HG03460 (cell line): ENCODE results near the gene PURB.
"Not testable (repeated sequence)": the region's sequence is repeated elsewhere in the genome, so short reads cannot be mapped to it uniquely, and the experiment has no call there.

Experiments
- ATAC-seq: cut with Tn5 transposase; IDR thresholded peaks from one replicate; pipeline ENCODE4 v1.9.1; 2021; ENCODE audit not compliant: unreplicated experiment

PURB gene

DNA sequence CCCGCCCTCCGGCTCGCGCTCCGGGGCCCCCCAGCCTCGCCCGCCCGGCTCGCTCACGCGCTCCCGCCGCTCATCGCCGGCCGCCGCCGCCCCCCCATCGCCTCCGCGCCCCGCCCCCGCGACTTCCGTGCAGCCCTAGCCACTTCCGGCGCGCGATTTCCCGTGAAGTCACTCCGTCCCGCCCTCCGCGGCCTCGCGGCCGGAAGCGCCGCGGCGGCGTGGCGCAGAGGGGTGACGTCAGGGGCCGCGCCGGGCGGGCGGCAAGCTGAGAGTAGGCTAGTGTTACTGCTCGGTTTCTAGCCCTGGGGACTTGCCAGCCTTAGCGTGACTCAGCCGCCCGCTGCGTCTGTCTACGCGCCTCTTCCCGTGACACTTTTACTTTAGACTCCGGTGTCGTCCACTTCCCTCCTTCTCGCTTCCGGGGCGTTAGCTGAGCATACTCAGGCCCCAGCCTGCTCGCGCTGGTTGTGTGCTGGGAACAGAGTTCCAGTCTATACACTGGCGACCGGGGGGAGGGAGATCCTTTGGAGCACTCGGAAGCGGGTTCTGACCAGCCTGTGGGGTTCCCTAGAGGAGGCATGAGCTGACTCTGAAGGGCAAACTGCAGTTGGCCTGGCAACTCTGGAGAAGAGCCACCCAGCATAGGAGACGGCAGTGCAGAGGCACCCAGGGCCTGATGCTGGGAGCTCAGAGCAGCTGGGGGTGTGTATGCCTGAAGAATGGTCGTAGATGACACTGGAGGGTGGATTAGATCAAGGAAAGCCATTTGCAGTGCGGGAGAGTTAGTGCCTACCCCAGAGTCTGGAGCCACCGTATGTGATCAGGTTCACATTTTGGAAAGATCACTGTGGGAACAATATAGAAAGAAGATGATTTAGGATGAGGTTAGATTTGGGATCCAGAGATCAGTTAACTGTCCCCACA lies at the start of gene PURB:
Gene PURB, minus strand, starts transcription at position 137 of the 924 bp plus-strand sequence. CDS start 182 bp downstream, outside the sequence.
- peak; percentile 85 for ATAC-seq

DNA sequence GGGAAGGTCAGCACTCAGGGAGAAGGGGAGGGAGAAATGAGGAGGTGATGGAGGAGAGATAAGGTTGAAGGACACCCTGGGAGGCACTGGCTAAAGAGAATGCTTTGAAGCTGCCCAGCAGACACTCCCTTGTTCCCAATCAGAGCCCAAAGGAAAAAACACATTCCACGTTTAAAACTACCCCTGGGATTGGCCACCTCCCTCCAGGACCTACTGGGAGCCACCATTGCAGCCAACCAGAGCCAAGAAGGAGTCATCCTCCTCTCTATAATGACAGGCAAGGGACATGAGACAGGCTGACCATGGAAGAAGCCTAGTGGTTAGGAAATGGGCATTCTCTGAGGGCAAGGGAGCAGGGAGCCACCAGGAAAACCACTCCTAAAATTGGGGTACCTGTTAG lies 49.7 kb upstream of the PURB start:
- no peak for ATAC-seq

DNA sequence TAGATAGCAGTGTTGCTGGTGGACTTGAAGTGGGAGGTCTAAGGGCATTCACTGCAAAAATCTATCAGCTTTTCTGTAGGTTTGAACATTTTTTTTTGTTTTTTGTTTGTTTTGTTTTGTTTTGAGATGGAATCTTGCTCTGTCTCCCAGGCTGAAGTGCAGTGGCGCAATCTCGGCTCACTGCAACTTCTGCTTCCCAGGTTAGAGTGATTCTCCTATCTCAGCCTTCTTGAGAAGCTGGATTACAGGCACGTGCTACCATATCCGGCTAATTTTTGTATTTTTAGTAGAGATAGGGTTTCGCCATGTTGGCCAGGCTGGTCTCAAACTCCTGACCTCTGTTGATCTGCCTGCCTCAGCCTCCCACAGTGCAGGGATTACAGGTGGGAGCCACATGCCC lies 49.2 kb upstream of the PURB start:
- ATAC-seq, result not testable (repeated sequence)

DNA sequence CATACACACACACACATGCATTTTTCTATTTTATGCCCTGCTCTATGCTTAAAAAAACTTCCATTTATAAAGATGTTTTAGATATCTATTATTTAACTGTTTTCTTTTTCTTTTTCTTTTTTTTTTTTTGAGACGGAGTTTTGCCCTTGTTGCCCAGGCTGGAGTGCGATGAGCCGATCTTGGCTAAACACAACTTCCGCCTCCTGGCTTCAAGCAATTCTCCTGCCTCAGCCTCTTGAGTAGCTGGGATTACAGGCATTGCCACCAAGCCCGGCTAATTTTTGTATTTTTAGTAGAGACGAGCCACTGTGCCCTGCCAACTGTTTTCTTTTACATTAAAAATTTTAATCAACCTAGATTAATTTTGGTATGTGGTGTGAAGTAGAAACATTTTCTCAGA lies 45.6 kb upstream of the PURB start:
- ATAC-seq, result no peak

DNA sequence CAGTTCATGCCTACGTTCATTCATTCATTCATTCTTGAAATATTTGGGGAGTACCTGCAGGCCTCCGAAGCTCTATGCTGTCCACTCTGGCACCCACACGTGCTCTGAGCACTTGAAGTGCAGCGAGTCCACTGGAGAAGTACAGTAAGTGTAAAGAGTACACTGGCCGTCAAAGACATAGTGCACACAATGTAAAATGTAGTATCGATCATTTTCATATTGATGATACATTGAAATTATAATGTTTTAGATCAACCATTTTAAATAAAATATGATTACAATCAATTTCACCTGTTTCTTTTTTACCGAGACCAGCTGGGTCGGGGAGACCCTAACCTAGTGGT lies 37.0 kb upstream of the PURB start:
- no peak for ATAC-seq

DNA sequence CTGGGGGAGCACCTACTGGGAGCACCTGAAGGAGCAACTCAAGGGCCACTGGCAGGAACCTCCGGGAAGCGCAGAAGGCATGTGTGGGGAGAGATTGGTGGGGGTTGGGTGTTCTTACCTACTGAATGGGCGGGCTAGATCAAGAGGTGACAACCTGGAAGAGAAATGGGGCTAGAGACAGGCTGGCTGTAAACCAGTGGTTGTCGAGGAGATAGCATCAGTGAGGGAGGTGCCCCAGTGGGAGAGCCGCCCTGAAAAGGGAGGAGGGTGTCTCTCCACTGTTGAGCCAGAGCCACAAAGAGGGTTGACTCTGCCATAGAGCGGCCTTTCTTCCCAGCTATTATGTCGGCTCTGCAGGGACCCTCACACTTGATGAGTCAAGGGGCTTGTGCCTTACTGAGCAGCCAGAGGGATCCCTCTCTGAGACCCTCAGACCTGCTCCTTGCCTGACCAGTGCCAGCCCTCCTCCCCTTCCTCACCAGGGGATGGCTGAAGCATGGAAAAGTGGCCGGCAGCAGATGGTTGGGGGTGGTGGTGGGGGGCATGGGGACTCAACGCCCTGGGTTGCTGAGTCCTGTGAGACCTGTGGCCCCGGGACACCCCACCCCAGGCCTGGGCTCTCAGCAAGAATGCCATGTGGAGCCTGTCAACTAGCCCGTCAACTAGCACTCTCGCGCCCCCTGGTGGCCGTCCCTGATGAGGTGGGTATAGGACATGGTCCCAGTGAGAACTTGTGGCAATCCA lies 36.4 kb upstream of the PURB start:
- ATAC-seq, result peak; percentile 74

DNA sequence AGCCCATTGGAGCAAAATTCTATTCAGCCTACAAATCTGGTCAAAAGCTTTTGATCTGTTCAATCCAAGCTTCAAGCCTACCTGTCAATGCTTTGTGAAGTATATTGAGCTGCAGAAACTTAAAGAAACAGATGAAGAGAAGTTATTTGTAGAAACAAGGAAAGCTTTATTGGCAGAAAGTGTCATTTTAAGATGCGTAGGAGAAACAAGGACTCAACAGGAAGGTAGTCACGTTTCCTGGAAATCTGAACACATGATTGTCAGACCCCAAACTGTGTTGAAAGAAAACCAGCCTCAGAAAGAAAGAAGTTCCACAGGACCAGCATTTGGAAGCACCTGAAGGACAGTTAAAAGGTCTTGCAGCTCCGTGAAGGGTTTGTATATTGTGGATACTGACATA lies 34.8 kb upstream of the PURB start:
- no peak for ATAC-seq

DNA sequence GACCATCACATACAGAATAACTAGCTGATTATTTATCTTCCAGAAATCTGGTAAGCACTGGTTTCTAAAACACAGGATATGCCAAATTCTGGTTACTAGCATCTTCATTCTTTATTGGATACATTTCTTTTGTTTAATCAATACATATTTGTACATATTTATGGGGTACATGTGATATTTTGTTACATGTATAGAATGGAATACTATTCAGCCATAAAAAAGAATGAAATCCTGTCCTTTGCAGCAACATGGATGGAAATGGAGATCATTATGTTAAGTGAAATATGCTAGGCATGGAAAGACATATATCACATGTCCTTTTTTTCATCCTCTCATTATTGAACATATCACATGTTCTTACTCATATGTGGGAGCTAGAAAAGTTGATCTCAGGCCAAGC lies 32.7 kb upstream of the PURB start:
- ATAC-seq, result no peak

DNA sequence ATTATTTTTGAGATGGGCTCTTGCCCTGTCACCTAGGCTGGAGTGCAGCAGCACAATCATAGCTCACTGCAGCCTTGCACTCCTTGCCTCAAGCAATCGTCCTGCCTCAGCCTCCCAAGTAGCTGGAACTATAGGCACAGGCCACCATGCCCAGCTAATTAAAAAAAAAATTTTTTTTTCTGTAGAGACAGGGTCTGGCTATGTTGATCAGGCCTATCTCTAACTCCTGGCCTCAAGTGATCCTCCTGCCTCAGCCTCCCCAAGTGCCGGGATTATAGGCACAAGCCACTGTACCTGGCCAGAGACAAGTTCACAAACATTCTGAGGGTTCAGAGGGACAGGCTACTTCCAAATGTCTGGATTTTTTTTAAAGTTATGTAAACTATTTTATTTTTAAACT lies 32.1 kb upstream of the PURB start:
- ATAC-seq, result no peak

DNA sequence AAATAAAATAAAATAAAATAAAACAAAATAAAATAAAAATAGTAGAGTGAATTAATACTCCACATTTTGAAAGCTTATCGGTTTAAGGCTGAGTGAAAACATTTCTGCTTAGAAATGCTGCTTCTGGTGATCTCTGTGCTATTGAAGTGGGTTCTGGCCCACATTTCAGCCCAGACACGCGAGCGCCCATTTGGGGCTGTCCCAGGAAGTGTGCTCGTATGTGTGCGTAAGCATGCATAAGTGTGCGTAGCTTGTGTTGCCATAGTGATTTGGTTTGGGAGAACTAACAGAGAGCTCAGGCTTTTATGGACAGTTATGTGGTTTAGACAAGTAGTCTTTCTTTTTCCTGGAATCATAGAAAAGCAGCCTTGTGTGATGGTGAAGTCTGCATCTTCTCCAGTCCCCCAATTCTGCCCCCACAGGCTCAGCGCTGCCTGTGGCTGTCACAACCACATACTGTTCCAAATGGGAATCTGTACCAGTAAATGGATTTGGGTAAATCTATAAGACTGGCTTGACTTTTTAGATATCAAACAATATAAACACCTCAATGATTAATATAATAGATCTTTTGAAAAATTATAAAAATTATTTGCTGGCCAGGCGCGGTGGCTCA lies 29.8 kb upstream of the PURB start:
- ATAC-seq, result no peak

DNA sequence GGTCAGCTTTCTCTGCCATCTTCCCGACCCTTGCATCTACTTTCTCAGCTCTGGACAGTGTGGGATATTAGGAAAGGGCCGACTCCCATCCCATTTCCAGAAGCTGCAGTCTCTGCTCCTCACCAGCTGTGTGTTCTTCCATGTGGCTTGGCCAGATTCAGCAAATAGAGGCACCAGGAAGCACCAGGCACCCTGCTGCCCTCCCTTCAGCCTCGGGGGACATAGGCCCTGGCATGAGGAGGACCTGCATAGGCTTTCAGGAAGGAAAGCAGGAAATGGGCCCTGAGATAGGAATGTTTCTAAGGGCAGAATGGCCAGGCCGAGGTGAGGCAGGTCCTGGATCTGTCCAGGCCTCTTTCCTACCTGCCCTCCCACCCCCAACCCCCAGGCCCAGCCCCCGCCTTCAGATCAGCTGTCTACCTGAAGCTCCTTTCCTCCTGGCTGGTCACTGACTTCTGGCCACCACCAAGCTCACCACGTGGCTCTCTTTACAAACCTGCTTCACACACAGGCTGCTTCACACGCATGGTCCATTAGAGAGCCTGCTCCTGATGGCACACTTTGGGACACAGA lies 27.5 kb upstream of the PURB start:
- ATAC-seq, result no peak

DNA sequence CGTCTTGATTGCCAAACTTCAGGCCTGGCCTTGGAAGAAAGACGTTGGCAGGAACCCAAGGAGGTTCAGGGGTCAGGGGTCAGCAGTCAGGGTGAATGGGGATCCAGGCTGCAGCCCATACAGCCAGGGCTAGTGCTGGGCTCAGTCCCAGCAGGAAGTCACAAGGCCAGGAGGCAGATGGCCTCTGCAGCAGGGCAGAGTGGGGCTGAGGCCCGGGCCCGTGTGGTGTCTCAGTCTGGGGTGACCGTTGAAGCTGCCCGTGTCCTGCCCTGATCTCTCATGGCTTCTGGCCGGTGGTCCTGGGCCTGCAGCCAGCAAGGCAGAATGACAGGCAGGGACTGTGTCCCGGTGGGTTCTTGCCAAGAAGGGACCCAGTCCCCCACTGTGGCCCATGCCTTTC lies 26.6 kb upstream of the PURB start:
- no peak for ATAC-seq

DNA sequence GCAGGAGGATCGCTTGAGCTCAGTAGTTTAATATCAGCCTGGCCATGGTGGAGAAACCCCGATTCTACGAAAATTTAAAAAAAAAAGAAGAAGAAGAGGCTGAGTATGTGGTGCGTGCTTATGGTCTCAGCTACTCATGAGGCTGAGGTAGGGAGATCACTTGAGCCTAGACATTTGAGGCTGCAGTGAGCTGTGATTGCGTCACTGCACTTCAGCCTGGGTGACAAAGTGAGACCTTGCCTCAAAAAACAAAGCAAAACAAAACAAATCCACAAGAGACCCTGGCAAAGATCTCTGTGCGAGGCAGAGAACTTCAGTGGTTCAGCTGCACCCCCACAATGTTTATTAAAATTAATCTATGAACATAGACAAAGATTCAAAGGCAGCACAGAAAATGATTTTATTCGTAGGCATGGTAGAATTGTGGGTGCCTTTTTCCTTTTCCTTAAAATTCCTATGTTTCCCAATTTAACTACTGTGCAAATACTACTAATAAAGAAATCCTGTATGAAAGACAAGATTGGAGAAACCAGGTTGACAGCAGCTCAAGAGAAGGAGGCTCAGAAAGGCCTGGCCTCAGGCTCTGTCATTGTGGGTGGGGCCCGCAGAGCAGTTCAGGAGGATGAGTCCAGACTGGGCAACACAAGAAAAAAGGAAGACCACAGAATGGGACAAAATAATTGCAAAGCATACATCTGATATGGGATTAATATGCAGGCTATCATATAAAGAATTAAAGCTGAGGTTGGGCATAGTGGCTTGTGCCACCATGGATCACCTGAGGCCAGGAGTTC lies 24.5 kb upstream of the PURB start:
- ATAC-seq, result no peak

DNA sequence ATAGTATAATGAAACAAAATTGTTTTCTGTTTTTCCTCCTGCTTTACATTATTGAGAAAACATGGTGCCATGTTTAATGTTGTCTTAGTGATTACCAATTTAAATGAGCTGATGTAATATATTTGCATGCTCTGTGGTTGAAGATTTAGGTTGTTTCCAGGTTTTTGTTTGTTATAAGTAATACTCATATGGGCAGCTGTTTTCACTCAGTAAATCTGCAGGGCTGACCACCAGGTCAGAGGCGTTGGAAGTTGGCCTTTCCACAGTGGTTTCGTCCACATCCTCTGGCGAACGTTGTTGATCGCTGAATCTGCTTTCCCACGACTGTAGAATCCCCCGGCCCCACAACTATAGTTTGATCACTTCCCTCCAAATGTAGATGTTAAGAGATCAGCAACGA lies 21.6 kb upstream of the PURB start:
- ATAC-seq, result no peak

DNA sequence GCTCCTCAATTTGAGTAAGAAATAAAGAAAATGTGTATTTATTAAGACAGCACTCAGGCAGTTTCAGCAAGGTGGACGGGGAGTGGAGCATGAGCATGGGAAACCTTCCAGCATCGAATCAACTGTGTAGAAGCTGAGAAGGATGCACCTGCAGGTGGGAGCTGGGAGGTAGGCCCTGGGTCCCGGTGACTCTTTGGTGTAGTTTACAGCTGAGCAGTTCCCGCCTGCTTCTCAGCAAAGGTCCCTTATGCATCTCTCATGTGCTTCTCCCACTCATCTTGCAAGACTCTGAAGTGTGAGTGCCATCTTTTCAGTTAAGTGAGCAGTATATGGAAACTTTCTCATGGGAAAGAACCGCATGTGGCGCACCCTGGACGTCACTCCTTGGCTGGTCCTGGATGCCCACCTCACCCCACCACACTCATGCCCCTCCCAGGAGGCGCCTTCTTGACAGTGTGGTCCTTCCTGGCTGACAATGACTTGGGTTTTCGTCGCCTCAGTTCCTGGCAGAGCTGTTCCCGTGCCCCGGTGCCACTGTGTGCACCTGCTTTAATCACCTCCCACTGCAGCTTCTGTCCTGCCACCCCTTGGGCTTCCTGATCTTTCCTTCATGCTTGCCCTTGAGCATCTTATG lies 19.8 kb upstream of the PURB start:
- ATAC-seq, result no peak

DNA sequence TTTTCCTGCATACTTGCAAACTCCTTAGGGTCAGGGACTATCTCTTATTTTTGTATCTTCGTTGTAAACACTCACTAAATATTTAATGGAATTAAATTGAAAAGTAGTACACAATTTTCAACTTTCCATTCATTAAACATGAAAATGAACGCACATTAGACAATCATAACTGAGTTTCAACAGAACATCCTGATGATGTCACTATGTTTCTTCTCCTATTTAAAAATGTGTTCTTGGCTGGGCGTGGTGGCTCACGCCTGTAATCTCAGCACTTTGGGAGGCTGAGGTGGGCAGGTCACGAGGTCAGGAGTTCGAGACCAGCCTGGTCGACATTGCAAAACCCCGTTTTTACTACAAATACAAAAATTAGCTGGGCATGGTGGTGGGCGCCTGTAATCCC lies 14.1 kb upstream of the PURB start:
- no peak for ATAC-seq

DNA sequence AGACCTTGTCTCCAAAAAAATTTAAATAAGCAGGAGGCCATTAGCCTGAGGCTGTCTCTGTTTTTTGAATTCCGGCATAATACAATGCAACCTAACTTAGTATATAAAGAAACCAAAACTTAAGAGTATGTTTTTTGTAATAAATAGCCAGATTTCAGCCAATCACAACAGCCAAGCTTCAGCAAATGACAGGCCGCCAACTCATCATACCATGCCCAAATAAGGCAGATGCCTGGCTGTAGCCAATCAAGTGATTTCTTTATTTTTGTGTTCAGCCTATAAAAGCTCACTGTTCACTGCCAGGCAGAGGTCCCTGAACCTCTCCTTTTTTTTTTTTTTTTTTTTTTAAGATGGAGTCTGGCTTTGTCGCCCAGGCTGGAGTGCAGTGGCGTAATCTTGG lies 12.7 kb upstream of the PURB start:
- ATAC-seq, result no peak

DNA sequence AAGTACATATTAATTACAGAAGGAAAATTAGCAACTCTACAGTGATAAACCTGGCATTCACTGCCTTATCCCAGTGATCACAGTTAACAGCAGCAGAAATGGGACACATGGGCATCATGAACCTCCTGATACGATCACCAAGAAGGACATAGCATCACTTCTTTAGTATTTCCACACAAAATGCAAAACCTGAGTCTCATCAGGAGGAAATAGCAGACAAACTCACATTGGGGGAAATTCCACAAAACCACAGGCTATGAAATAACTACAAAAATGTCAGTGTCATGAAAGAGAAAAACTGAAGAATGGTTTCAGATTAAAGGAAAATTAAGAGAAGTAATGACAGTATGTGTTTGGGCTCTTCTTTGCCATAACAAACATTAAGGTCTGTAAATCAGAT lies 12.0 kb upstream of the PURB start:
- no peak for ATAC-seq

DNA sequence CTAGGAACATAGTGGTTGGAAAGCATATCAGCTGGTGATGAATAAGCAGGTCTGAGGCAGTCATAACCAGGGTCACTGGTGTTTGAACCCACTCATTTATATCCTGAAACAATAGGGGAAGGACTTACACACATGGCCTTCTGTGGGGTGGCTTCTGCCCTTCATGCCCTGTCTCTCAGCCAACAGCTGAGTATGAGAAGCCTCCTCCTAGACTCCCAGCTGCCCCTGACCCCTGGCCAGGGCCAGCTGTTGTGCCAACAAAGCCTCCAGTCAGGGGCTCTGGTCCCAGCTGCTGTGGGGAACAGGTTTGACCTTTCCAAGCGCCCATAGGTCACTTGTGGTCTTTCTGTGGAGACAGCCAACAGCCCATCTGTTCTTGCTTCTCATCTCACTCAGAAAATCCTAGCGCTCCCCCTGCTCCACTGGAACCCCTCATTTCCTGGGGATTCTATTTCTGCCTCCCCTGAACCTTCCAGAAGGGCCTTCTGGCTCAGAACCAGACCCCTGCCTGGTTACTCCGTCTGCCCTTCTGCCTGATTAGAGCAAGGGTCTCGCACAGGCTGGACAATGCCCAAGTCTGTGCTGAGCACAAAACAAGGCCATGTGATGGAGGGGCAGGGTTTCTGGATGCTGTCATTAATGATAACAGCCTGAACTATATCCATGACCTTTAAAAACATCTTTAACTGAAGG lies 9.7 kb upstream of the PURB start:
- ATAC-seq, result no peak
